ENCODE data around the gene THSD7B.

DNA sequence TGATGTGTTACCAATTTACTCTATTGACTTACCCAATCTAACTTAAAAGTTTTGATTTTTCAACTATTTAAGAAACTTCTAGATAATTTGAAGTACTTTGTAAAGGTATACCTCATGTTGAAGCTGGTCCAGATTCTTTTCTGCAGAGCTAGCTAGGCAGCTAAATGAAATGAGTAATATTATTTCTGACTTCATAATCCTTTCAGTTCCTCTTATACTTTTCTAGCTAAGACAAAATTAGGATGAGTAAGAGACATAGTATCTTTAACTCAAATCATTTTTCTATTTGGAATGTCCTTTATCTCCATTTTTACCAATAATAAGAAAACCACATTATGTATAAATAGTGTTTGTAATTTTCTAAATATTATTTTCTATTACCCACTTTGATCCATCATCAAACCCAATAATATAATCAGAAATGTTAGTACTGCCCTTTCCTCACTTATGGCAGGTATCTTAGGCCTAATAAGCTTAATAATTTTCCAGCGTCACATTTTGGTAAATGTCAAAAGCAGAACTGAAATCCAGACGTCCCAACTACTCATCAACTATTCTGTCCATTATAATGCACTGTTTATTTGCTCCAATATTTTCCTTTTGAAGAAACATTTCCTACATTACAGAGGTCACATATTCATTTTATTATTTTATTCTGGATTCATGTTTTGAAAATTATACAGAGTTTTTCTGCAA lies 456.6 kb downstream of the THSD7B start:
- TF ChIP-seq, protein P1, sequence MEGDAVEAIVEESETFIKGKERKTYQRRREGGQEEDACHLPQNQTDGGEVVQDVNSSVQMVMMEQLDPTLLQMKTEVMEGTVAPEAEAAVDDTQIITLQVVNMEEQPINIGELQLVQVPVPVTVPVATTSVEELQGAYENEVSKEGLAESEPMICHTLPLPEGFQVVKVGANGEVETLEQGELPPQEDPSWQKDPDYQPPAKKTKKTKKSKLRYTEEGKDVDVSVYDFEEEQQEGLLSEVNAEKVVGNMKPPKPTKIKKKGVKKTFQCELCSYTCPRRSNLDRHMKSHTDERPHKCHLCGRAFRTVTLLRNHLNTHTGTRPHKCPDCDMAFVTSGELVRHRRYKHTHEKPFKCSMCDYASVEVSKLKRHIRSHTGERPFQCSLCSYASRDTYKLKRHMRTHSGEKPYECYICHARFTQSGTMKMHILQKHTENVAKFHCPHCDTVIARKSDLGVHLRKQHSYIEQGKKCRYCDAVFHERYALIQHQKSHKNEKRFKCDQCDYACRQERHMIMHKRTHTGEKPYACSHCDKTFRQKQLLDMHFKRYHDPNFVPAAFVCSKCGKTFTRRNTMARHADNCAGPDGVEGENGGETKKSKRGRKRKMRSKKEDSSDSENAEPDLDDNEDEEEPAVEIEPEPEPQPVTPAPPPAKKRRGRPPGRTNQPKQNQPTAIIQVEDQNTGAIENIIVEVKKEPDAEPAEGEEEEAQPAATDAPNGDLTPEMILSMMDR (IDR thresholded peaks at IDR 0.05; ENCODE audit: low read depth, low read length, poor library complexity, severe bottlenecking): no peak
- no peak for TF ChIP-seq EZH2phosphoT487 (IDR thresholded peaks at IDR 0.05; ENCODE audit: borderline replicate concordance, low read length)

Data from DOHH2 (cell line).